Measurements from ENCODE around the gene STBD1.
"Not testable (repeated sequence)": the region's sequence is repeated elsewhere in the genome, so short reads cannot be mapped to it uniquely, and the experiment has no call there.

The STBD1 gene

GRCh38 chr4:76322236-76322635 is 15.7 kb downstream of the STBD1 start:
- DNase-seq (ENCODE audit: low spot score), result no peak

- DNase-seq (ENCODE audit: low spot score), result no peak
Observed at GRCh38 chr4:76325072-76325471, 18.5 kb downstream of the STBD1 start.

- DNase-seq (ENCODE audit: low spot score), result no peak
Observed at GRCh38 chr4:76326515-76326914, 20.0 kb downstream of the STBD1 start.

- no peak for DNase-seq (ENCODE audit: low spot score)
Observed at GRCh38 chr4:76334885-76335284, 28.4 kb downstream of the STBD1 start.

GRCh38 chr4:76339364-76339763 is 32.8 kb downstream of the STBD1 start:
- no peak for DNase-seq (ENCODE audit: low spot score)

GRCh38 chr4:76341063-76341462 is 34.5 kb downstream of the STBD1 start:
- DNase-seq (ENCODE audit: low spot score), result no peak

GRCh38 chr4:76342191-76342590 is 35.7 kb downstream of the STBD1 start:
- DNase-seq (ENCODE audit: low spot score), result no peak

GRCh38 chr4:76342803-76343202 is 36.3 kb downstream of the STBD1 start:
- DNase-seq (ENCODE audit: low spot score), result no peak

- DNase-seq (ENCODE audit: low spot score), result no peak
Observed at GRCh38 chr4:76354517-76355473, 48.3 kb downstream of the STBD1 start.

- no peak for DNase-seq (ENCODE audit: low spot score)
Observed at GRCh38 chr4:76357981-76358380, 51.4 kb downstream of the STBD1 start.

GRCh38 chr4:76359881-76360466 is 53.4 kb downstream of the STBD1 start:
- not testable (repeated sequence) for DNase-seq (ENCODE audit: low spot score)

Data from hematopoietic multipotent progenitor cell treated with erythropoietin and hydrocortisone succinate and interleukin-3 and kit ligand, for 17 days (in vitro differentiated cells).